LNCaP clone FGC (cell line): ENCODE measurements around the gene KBTBD12.

ENCODE experiments used
- DNase-seq: peaks from one replicate; pipeline ENCODE4 v3.0.0-alpha.2; 2011; ENCODE audit warnings: low read depth
- H3K4me3 ChIP-seq: 2 replicates; pipeline ENCODE4 v1.5.1; 2011; ENCODE audit warnings: mild to moderate bottlenecking, low read depth, low read length, control low read depth
- TF ChIP-seq, protein P1 (sequence below): IDR thresholded peaks from 2 replicates; pipeline ENCODE4 v1.5.1; 2012; ENCODE audit warnings: mild to moderate bottlenecking; ENCODE audit not compliant: control insufficient read depth, insufficient read depth; ENCODE audit errors: extremely low read depth

Gene KBTBD12

DNA sequence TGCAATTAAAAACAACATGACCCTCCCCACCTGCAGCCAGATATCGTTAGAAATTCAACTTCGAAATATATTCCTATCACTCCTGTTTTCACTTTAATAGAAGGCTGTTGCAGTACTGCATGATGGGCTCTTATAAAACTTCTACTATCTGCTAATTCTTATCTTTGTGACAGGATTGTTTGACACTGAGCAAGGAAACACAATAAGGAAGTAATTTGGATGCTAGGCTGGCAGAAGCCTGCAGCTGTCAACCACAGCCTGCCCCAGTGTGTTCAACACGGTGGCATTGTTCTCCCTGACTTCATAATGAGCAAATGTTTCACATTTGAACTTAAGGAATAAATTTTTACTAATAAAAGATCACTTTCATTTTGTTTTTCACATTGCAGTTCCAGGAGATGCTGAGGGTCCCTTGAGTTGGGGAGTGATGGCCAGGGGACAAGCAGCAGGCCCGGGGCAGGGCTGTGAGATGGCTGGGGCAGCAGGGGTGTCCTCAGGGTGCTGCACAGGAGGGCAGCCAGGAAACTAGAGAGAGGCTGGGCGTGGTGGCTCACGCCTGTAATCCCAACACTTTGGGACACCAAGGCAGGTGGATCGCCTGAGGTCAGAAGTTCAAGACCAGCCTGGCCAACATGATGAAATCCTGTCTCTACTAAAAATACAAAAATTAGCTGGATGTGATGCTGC lies 72.4 kb downstream of the KBTBD12 start:
- TF ChIP-seq, protein P1, sequence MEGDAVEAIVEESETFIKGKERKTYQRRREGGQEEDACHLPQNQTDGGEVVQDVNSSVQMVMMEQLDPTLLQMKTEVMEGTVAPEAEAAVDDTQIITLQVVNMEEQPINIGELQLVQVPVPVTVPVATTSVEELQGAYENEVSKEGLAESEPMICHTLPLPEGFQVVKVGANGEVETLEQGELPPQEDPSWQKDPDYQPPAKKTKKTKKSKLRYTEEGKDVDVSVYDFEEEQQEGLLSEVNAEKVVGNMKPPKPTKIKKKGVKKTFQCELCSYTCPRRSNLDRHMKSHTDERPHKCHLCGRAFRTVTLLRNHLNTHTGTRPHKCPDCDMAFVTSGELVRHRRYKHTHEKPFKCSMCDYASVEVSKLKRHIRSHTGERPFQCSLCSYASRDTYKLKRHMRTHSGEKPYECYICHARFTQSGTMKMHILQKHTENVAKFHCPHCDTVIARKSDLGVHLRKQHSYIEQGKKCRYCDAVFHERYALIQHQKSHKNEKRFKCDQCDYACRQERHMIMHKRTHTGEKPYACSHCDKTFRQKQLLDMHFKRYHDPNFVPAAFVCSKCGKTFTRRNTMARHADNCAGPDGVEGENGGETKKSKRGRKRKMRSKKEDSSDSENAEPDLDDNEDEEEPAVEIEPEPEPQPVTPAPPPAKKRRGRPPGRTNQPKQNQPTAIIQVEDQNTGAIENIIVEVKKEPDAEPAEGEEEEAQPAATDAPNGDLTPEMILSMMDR = no peak
- DNase-seq = no peak
- no peak overlapping the region for H3K4me3 ChIP-seq

DNA sequence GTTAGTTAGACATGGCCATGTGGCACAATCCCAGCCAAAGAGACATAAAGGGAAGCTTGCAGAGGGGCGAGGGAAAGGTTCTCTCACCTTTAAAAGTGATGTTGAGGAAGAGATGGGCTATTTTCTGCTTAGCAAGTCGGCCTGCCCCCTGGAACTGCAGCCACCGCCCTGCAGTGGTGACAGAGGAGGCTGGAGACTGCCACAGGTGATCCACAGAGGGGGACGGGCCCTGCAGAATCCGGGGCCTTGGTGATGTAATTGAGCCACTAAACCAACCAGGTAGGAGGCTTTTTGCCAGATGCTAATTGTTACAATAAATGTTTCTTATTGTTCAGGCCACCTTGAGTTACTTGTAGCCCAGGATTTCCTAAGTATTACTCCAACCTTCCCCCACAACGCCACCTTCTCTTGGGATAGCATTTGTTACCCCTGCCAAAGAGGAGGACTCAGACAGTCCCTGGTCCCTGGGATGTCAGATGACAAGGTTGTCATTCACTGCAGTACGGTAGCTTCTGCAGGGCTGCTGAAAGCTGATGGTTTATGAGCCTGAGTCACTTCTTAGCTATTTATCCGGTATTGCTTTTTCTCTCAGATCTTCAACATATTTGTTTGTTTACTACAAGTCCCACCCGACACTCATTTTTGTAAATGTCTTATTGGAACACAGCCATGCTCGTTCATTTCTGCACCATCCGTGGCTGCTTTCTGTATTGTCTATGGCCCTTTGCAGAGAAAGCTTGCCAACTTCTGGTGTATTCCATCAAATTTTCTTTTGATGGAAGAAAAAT lies 73.9 kb downstream of the KBTBD12 start:
- H3K4me3 ChIP-seq = no peak overlapping the region
- DNase-seq = no peak
- TF ChIP-seq, protein P1 = no peak

DNA sequence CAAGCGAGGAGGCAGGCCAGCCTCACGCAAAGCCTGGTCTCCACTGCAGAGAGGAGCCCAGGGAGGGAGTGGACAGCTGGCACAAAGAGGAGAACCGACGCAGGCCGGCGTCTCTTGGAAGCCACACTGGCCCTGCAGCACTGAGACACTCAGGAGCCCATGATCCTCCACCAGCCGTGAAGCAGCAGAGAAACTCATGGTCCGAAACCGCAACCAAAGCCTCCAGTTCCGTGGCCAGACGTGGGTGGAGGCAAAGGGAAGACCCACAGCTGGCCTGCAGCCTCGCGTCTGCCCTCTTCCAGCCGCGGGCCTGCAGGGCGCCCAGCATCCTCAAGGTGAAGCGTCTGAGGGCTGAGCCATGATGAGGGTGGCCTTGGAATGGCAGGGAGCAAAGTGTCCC lies 75.0 kb downstream of the KBTBD12 start:
- no peak for DNase-seq
- no peak overlapping the region for H3K4me3 ChIP-seq
- TF ChIP-seq, protein P1 = no peak

DNA sequence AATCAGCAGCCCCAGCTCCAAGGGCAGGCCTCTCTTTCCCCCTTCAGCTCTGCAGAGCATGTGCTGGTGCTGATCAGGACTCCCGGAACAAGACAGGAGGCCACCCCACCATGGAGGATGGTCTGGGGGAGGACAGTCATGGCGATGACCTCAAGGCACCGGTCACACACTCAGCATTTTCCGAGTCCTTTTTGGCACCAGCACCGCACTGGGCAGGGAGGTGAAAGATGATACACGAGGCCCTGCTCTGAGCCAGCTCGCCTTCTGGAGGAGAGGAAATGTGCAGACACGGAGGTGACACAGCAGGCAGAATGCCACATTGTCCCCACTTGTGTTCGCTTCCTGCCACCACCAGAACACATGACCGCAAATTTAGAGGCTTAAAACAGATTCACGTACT lies 75.4 kb downstream of the KBTBD12 start:
- no peak overlapping the region for H3K4me3 ChIP-seq
- TF ChIP-seq, protein P1 = no peak
- no peak for DNase-seq

DNA sequence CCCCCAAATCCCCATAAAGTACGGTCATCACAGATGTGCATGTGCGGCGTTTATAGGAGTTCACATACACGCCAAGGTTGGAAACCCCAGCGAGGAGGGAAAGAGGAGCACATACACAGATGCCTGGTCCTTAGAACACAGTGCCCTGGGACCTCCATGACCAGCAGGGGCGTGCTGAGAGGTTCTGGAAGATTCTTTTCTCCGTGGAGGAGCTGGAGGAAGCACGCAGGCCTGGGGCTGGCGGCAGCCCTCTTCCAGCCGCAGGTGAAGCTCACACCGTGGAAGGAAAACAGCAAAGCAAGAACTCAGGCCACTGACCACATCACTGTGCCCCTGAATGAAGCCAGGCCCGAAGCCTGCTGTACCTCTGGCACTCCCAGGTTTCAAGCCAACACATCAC lies 76.2 kb downstream of the KBTBD12 start:
- DNase-seq = no peak
- TF ChIP-seq, protein P1 = no peak
- no peak overlapping the region for H3K4me3 ChIP-seq

DNA sequence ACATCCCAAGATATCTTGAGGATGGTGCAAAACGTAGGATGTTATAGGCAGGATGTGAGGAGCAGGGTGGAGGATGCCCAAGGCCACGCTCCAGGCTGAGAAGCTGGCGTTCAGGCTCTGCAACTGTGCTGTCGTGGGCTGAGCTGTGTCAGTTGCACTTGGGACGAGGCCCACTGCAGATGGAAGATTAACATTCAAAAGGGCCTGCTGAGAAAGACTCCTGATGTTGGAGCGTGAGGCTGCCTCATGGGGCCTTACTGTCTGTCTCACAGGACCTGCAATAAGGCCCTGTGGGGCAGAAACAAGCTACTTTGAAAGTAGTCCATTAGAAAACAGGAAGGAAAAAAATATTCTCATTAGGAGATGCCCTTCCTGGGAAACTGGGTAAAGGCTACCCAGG lies 76.6 kb downstream of the KBTBD12 start:
- H3K4me3 ChIP-seq = no peak overlapping the region
- DNase-seq = no peak
- TF ChIP-seq, protein P1 = no peak
